LNCaP clone FGC (cell line): Measurements from ENCODE around the gene HCFC1R1.
A peak's percentile ranks its signal among the peaks of the same experiment; 100 is the strongest.

Experiments
- DNase-seq: peaks from one replicate; pipeline ENCODE4 v3.0.0-alpha.2; 2011; ENCODE audit warnings: low read depth
- H3K4me3 ChIP-seq: 2 replicates; pipeline ENCODE4 v1.5.1; 2011; ENCODE audit warnings: mild to moderate bottlenecking, low read depth, low read length, control low read depth
- CTCF ChIP-seq: IDR thresholded peaks from 2 replicates; pipeline ENCODE4 v1.5.1; 2012; ENCODE audit warnings: mild to moderate bottlenecking; ENCODE audit not compliant: control insufficient read depth, insufficient read depth; ENCODE audit errors: extremely low read depth

The HCFC1R1 gene

GRCh38 chr16:3025032-3026002 is 1.6 kb upstream of the HCFC1R1 start:
- no peak for DNase-seq
- no peak overlapping the region for H3K4me3 ChIP-seq
- no peak for TF ChIP-seq CTCF

- H3K4me3 ChIP-seq, result peak overlapping the region; percentile 59
- no peak for DNase-seq
- no peak for TF ChIP-seq CTCF
These were observed 400 bp downstream of the HCFC1R1 start for GRCh38 chr16:3023415-3023668.

GRCh38 chr16:3022684-3023414 is 893 bp downstream of the HCFC1R1 start:
- H3K4me3 ChIP-seq, result peak overlapping the region; percentile 59
- DNase-seq, result no peak
- TF ChIP-seq CTCF, result no peak

GRCh38 chr16:3022208-3022683 is 1.5 kb downstream of the HCFC1R1 start:
- no peak for DNase-seq
- no peak overlapping the region for H3K4me3 ChIP-seq
- no peak for TF ChIP-seq CTCF

GRCh38 chr16:3021449-3022207 is 2.1 kb downstream of the HCFC1R1 start:
- TF ChIP-seq CTCF, result peak; percentile 41
- H3K4me3 ChIP-seq, result peak overlapping the region; percentile 66
- no peak for DNase-seq

- peak overlapping the region; percentile 66 for H3K4me3 ChIP-seq
- no peak for TF ChIP-seq CTCF
- no peak for DNase-seq
These were observed 2.9 kb downstream of the HCFC1R1 start for GRCh38 chr16:3020604-3021448.
